Liver (tissue), 9 donors: ENCODE data around the gene NEIL1. TPM values are rescaled to one million over a fixed set of nuclear protein-coding genes. Genes with fewer than 3 reads are reported as not detected.
"Not testable (repeated sequence)": the region's sequence is repeated elsewhere in the genome, so short reads cannot be mapped to it uniquely, and the experiment has no call there.

Source experiments
- DNase-seq: peaks from one replicate; pipeline ENCODE4 v3.0.0-alpha.2; 2017; ENCODE audit warnings: low spot score
- H3K27ac ChIP-seq, 2 donors: one replicate each; pipeline ENCODE4 v1.7.0; 2013; ENCODE audit warnings: inconsistent platforms in 2 of 2, low read length in 2 of 2, control low read depth in 1 of 2, low read depth in 1 of 2, mild to moderate bottlenecking in 1 of 2
- H3K27me3 ChIP-seq, 4 donors: one replicate each; pipeline versions ENCODE4 v1.6.1 to v1.7.0; 2013; ENCODE audit warnings: low read length in 3 of 4, inconsistent platforms in 1 of 4, mild to moderate bottlenecking in 1 of 4, moderate library complexity in 1 of 4; ENCODE audit not compliant: control insufficient read depth in 4 of 4, insufficient read depth in 4 of 4
- H3K36me3 ChIP-seq, 4 donors: one replicate each; pipeline versions ENCODE4 v1.6.1 to v1.7.0; 2013; ENCODE audit warnings: low read length in 3 of 4, mild to moderate bottlenecking in 3 of 4, low read depth in 1 of 4, moderate library complexity in 1 of 4; ENCODE audit not compliant: control insufficient read depth in 4 of 4, insufficient read depth in 3 of 4
- H3K4me1 ChIP-seq, 4 donors: one replicate each; pipeline versions ENCODE4 v1.6.1 to v1.7.0; 2013; ENCODE audit warnings: low read length in 3 of 4, mild to moderate bottlenecking in 3 of 4, moderate library complexity in 1 of 4; ENCODE audit not compliant: control insufficient read depth in 4 of 4, insufficient read depth in 4 of 4
- H3K4me3 ChIP-seq, 3 donors: one replicate each; pipeline versions ENCODE4 v1.6.1 to v1.7.0; 2013; ENCODE audit warnings: low read length in 3 of 3, control low read depth in 1 of 3, low read depth in 1 of 3, mild to moderate bottlenecking in 1 of 3
- H3K9ac ChIP-seq, 2 donors: one replicate each; pipeline ENCODE4 v1.7.0; 2013; ENCODE audit warnings: low read length in 2 of 2, mild to moderate bottlenecking in 2 of 2, moderate library complexity in 2 of 2, control low read depth in 1 of 2, low read depth in 1 of 2
- H3K9me3 ChIP-seq, 4 donors: one replicate each; pipeline versions ENCODE4 v1.6.1 to v1.7.0; 2013; ENCODE audit warnings: low read length in 3 of 4; ENCODE audit not compliant: control insufficient read depth in 4 of 4
- CTCF ChIP-seq: fragments of 150-350 bp; IDR thresholded peaks from 2 replicates; pipeline ENCODE4 v1.5.1; 2017; ENCODE audit warnings: improper control_type of control experiment, low read depth, low read length; ENCODE audit not compliant: missing input control
- EGR1 ChIP-seq, 2 donors: IDR thresholded peaks; 2 replicates each; pipeline ENCODE4 v1.6.1; 2016 to 2018; ENCODE audit warnings: antibody characterized with exemption in 2 of 2, low read depth in 2 of 2
- FOXA1 ChIP-seq: IDR thresholded peaks from 2 replicates; pipeline ENCODE4 v1.6.1; 2016; ENCODE audit warnings: antibody characterized with exemption
- FOXA2 ChIP-seq: IDR thresholded peaks from 2 replicates; pipeline ENCODE4 v1.6.1; 2016; ENCODE audit warnings: antibody characterized with exemption
- GABPA ChIP-seq, 2 donors: IDR thresholded peaks in 1 of 2; conservative IDR thresholded peaks in 1 of 2; 2 replicates each; pipeline ENCODE4 v1.6.1; 2016; ENCODE audit warnings: antibody characterized with exemption in 2 of 2, mild to moderate bottlenecking in 1 of 2, moderate library complexity in 1 of 2
- HNF4A ChIP-seq, 2 donors: conservative IDR thresholded peaks; 2 replicates each; pipeline ENCODE4 v1.6.1; 2016; ENCODE audit warnings: antibody characterized with exemption in 2 of 2, mild to moderate bottlenecking in 2 of 2
- HNF4G ChIP-seq: IDR thresholded peaks from 2 replicates; pipeline ENCODE4 v1.6.1; 2016; ENCODE audit warnings: antibody characterized with exemption
- JUND ChIP-seq, 2 donors: IDR thresholded peaks; 2 replicates each; pipeline ENCODE4 v1.6.1; 2016; ENCODE audit warnings: antibody characterized with exemption in 2 of 2
- MAX ChIP-seq: IDR thresholded peaks from 2 replicates; pipeline ENCODE4 v1.6.1; 2016; ENCODE audit warnings: antibody characterized with exemption
- NR2F2 ChIP-seq: IDR thresholded peaks from 2 replicates; pipeline ENCODE4 v1.6.1; 2016; ENCODE audit warnings: antibody characterized with exemption
- RAD21 ChIP-seq, 2 donors: IDR thresholded peaks; 2 replicates each; pipeline ENCODE4 v1.6.1; 2016; ENCODE audit warnings: antibody characterized with exemption in 2 of 2, mild to moderate bottlenecking in 2 of 2
- RXRA ChIP-seq, 2 donors: IDR thresholded peaks; 2 replicates each; pipeline ENCODE4 v1.6.1; 2017 to 2018; ENCODE audit warnings: antibody characterized with exemption in 2 of 2, mild to moderate bottlenecking in 1 of 2
- SP1 ChIP-seq: IDR thresholded peaks from 2 replicates; pipeline ENCODE4 v1.6.1; 2018; ENCODE audit warnings: antibody characterized with exemption, mild to moderate bottlenecking
- TAF1 ChIP-seq: conservative IDR thresholded peaks from 2 replicates; pipeline ENCODE4 v1.6.1; 2016; ENCODE audit warnings: antibody characterized with exemption, mild to moderate bottlenecking
- YY1 ChIP-seq: IDR thresholded peaks from 2 replicates; pipeline ENCODE4 v1.6.1; 2016; ENCODE audit warnings: antibody characterized with exemption, mild to moderate bottlenecking
- WGBS: extraction: QIAGEN DNeasy Blood & Tissue Kit; methylation state at CpG from one replicate; pipeline ENCODE4 v1.1.7; 2013; 5-methylcytosine and 5-hydroxymethylcytosine counted together
- polyA plus RNA-seq, 2 donors: library from polyadenylated mRNA; stranded (reverse) in 1 of 2; unstranded in 1 of 2; fragments of 200-250 nt in 1 of 2; fragments of >200 nt in 1 of 2; fragmentation: Nextera tagmentation in 1 of 2; extraction: Ambion mirVana in 1 of 2; gene quantifications; one replicate each; pipeline versions ENCODE4 v1.2.1 to v1.2.3, GENCODE V29; 2013 to 2015
- total RNA-seq, 2 donors: library from RNA; depleted of rRNA; stranded (reverse); fragments of >200 nt; gene quantifications; one replicate each; pipeline ENCODE4 v1.2.3, GENCODE V29; 2014
- TF ChIP-seq, protein P1 (sequence below): IDR thresholded peaks from 2 replicates; pipeline ENCODE4 v1.6.1; 2016; ENCODE audit warnings: antibody characterized with exemption
- TF ChIP-seq, protein P2 (sequence below): IDR thresholded peaks from 2 replicates; pipeline ENCODE4 v1.6.1; 2016; ENCODE audit warnings: antibody characterized with exemption
- donor health status: healthy.
- donor health status: healthy.
- donor health status: healthy.
- donor health status: healthy.
- donor health status: healthy.

The NEIL1 gene
- total and polyA plus RNA-seq, 4 donors, result 5.3 to 25.8 (median 17.5) TPM

- Histone ChIP-seq H3K36me3 (peaks cover 9 to 40% (median 30%) of the 10 kb centered on the region in 4 donors), H3K4me1 (peaks cover 1 to 22% (median 20%) of the 10 kb centered on the region in 4 donors), H3K27me3 (no peaks in the 10 kb centered on the region), H3K9me3 (no peaks in the 10 kb centered on the region), H3K27ac (no peak overlapping the region), H3K9ac (no peak overlapping the region), H3K4me3 (no peak overlapping the region)
- TF ChIP-seq FOXA1, result no peak
- TF ChIP-seq, protein P1, sequence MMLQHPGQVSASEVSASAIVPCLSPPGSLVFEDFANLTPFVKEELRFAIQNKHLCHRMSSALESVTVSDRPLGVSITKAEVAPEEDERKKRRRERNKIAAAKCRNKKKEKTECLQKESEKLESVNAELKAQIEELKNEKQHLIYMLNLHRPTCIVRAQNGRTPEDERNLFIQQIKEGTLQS, result no peak
- no peak for TF ChIP-seq SP1
- TF ChIP-seq, protein P2, sequence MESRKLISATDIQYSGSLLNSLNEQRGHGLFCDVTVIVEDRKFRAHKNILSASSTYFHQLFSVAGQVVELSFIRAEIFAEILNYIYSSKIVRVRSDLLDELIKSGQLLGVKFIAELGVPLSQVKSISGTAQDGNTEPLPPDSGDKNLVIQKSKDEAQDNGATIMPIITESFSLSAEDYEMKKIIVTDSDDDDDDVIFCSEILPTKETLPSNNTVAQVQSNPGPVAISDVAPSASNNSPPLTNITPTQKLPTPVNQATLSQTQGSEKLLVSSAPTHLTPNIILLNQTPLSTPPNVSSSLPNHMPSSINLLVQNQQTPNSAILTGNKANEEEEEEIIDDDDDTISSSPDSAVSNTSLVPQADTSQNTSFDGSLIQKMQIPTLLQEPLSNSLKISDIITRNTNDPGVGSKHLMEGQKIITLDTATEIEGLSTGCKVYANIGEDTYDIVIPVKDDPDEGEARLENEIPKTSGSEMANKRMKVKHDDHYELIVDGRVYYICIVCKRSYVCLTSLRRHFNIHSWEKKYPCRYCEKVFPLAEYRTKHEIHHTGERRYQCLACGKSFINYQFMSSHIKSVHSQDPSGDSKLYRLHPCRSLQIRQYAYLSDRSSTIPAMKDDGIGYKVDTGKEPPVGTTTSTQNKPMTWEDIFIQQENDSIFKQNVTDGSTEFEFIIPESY, result no peak
- no peak for TF ChIP-seq GABPA (IDR thresholded peaks at IDR 0.05 in 1 of 2, conservative IDR thresholded peaks at IDR 0.05 in 1 of 2)
- no peak for TF ChIP-seq FOXA2
- TF ChIP-seq RAD21 (IDR thresholded peaks at IDR 0.05), result no peak
- TF ChIP-seq RXRA (IDR thresholded peaks at IDR 0.05), result no peak
- TF ChIP-seq MAX, result no peak
- TF ChIP-seq NR2F2, result no peak
- TF ChIP-seq EGR1 (IDR thresholded peaks at IDR 0.05; ENCODE audit: low read depth in 2 of 2), result no peak
- no peak for DNase-seq
- WGBS, result 97% methylated on average over 11 of the region's 11 CpGs
Observed at GRCh38 chr15:75371901-75372688, 25.3 kb downstream of the NEIL1 start.

DNA sequence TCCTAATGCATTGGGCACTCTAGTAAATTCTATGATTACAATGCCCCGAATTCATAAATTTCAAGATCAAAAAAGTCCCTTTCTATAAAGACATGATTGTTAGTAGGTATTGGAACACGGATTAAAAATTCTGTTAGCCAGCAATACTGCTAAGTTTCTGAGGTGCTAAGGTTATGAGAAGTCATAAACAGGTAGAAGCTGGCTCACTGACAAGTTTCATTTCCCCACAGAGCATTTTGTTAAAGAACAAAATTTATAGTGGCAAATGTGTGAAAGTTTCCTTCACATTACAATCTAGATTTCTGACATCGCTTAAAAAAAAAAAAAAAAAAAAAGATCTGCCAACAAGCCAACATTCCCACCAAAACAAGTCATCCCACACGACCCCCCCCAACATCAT, 33.9 kb downstream of the NEIL1 start:
- no peak overlapping the region for H3K9ac ChIP-seq
- H3K4me3 ChIP-seq, result no peak overlapping the region
- no peak overlapping the region for H3K27ac ChIP-seq
- H3K27me3 ChIP-seq, result no peaks in the 10 kb centered on the region
- 85% methylated on average over 4 of the region's 4 CpGs for WGBS
- H3K36me3 ChIP-seq, result peaks cover 7 to 46% (median 35%) of the 10 kb centered on the region in 4 donors
- no peaks in the 10 kb centered on the region for H3K4me1 ChIP-seq
- no peak for DNase-seq
- TF ChIP-seq, protein P2, result no peak
- TF ChIP-seq GABPA (IDR thresholded peaks at IDR 0.05 in 1 of 2, conservative IDR thresholded peaks at IDR 0.05 in 1 of 2) (no peak), CTCF (no peak), YY1 (no peak), HNF4A (conservative IDR thresholded peaks at IDR 0.05) (no peak), TAF1 (no peak), FOXA1 (no peak), EGR1 (IDR thresholded peaks at IDR 0.05; ENCODE audit: low read depth in 2 of 2) (no peak), JUND (IDR thresholded peaks at IDR 0.05) (no peak), HNF4G (no peak), RAD21 (IDR thresholded peaks at IDR 0.05) (no peak)
- TF ChIP-seq, protein P1, result no peak
- no peaks in the 10 kb centered on the region for H3K9me3 ChIP-seq

GRCh38 chr15:75383986-75384385, 37.1 kb downstream of the NEIL1 start:
- H3K9ac ChIP-seq, H3K27ac ChIP-seq, DNase-seq, H3K4me3 ChIP-seq, H3K9me3 ChIP-seq, H3K27me3 ChIP-seq, H3K4me1 ChIP-seq: not testable (repeated sequence)
- H3K36me3 ChIP-seq, result peaks cover 11 to 62% (median 46%) of the 10 kb centered on the region in 4 donors
- 51% methylated on average over 5 of the region's 5 CpGs for WGBS
